SK-N-SH treated with all-trans-retinoic acid at 6 μM for 48 hours (cell line): Measurements from ENCODE around the gene CPSF4.

Source experiments
- ARNTL ChIP-seq: fragments of 450-650 bp; formaldehyde crosslinking; IDR thresholded peaks from 2 replicates; pipeline ENCODE4 v1.5.0; 2020; ENCODE audit warnings: low read depth, mild to moderate bottlenecking, moderate library complexity, borderline replicate concordance
- CSRNP3 ChIP-seq: fragments of 250-450 bp; sonication (Bioruptor Pico); IDR thresholded peaks from 2 replicates; pipeline ENCODE4 v1.5.1; 2021; ENCODE audit warnings: mild to moderate bottlenecking, moderate library complexity
- ESRRG ChIP-seq: fragments of 250-450 bp; sonication (Bioruptor Pico); IDR thresholded peaks from 2 replicates; pipeline ENCODE4 v1.6.1; 2021; ENCODE audit warnings: mild to moderate bottlenecking
- PATZ1 ChIP-seq: fragments of 250-450 bp; sonication (Bioruptor Pico); IDR thresholded peaks from 2 replicates; pipeline ENCODE4 v1.8.0; 2020; ENCODE audit warnings: mild to moderate bottlenecking, moderate library complexity, borderline replicate concordance
- PPARA ChIP-seq: fragments of 250-450 bp; sonication (Bioruptor Pico); IDR thresholded peaks from 2 replicates; pipeline ENCODE4 v1.5.0; 2020; ENCODE audit warnings: mild to moderate bottlenecking, borderline replicate concordance
- SNAI2 ChIP-seq: fragments of 250-450 bp; sonication (Bioruptor Pico); IDR thresholded peaks from 2 replicates; pipeline ENCODE4 v1.5.0; 2020; ENCODE audit warnings: mild to moderate bottlenecking, moderate library complexity
- TCF4 ChIP-seq: fragments of 250-450 bp; sonication (Bioruptor Pico); IDR thresholded peaks from 2 replicates; pipeline ENCODE4 v1.8.0; 2021; ENCODE audit warnings: mild to moderate bottlenecking, moderate library complexity, borderline replicate concordance
- TOX ChIP-seq: fragments of 250-450 bp; sonication (Bioruptor Pico); IDR thresholded peaks from 2 replicates; pipeline ENCODE4 v1.8.0; 2021; ENCODE audit warnings: mild to moderate bottlenecking, moderate library complexity, borderline replicate concordance
- TSHZ2 ChIP-seq: fragments of 250-450 bp; sonication (Bioruptor Pico); IDR thresholded peaks from 2 replicates; pipeline ENCODE4 v1.5.0; 2020; ENCODE audit warnings: mild to moderate bottlenecking, moderate library complexity
- ZFP3 ChIP-seq: fragments of 250-450 bp; sonication (Bioruptor Pico); IDR thresholded peaks from 2 replicates; pipeline ENCODE4 v1.5.0; 2020; ENCODE audit warnings: mild to moderate bottlenecking, moderate library complexity
- ZFP30 ChIP-seq: fragments of 450-650 bp; formaldehyde crosslinking; IDR thresholded peaks from 2 replicates; pipeline ENCODE4 v1.5.0; 2022; ENCODE audit warnings: mild to moderate bottlenecking, moderate library complexity
- ZNF565 ChIP-seq: fragments of 450-650 bp; formaldehyde crosslinking; conservative IDR thresholded peaks from 2 replicates; pipeline ENCODE4 v1.5.0; 2020; ENCODE audit warnings: low read depth, mild to moderate bottlenecking, moderate library complexity

DNA sequence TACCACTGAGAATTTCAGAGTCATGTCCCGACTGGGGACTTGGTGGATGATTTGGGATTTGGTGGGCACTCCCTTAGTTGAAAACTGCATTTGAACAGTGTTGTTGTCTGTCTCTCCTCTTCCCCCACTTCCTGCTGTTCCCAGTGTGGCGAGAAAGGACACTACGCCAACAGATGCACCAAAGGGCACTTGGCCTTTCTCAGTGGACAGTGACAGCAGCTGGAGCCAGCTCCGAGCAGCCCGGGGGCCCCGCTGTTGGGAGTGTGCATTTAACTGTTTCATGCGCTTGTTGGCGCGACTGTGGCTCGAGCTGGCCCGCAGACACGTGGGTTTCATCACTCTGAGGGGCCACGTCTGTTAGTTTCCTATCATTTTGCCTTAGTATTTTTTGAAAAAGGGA is 17.5 kb downstream of the CPSF4 start:
- TF ChIP-seq PATZ1, result no peak
- TF ChIP-seq TOX (CRISPR knock-in tag), result no peak
- TF ChIP-seq ZFP3, result no peak
- no peak for TF ChIP-seq CSRNP3 (CRISPR knock-in tag)
- TF ChIP-seq TCF4 (CRISPR knock-in tag), result no peak
- TF ChIP-seq ZFP30 (CRISPR knock-in tag), result no peak
- TF ChIP-seq ARNTL (CRISPR knock-in tag), result no peak
- TF ChIP-seq PPARA (CRISPR knock-in tag), result no peak
- no peak for TF ChIP-seq TSHZ2 (CRISPR knock-in tag)
- TF ChIP-seq ZNF565 (CRISPR knock-in tag), result no peak
- no peak for TF ChIP-seq SNAI2
- TF ChIP-seq ESRRG (CRISPR knock-in tag), result no peak
